ENCODE results near the gene CYB5B.

CYB5B gene

GRCh38 chr16:69448470-69449193 lies 24.2 kb downstream of the CYB5B start:
- ATAC-seq (no peak), DNase-seq (no peak)

GRCh38 chr16:69451166-69451565 lies 26.7 kb downstream of the CYB5B start:
- ATAC-seq, result no peak
- no peak for DNase-seq

GRCh38 chr16:69453936-69454335 lies 29.5 kb downstream of the CYB5B start:
- no peak for DNase-seq
- no peak for ATAC-seq

GRCh38 chr16:69463876-69464275 lies 39.5 kb downstream of the CYB5B start:
- no peak for ATAC-seq

GRCh38 chr16:69465083-69465721 lies 40.8 kb downstream of the CYB5B start:
- DNase-seq (no peak), ATAC-seq (peak; percentile 62)

More at GRCh38 chr16:69463876-69464275, 39.5 kb downstream of the CYB5B start:
- DNase-seq, result no peak

- no peak for ATAC-seq
- no peak for DNase-seq
Measured at GRCh38 chr16:69465881-69466280, 41.5 kb downstream of the CYB5B start.

- no peak for ATAC-seq
Measured at GRCh38 chr16:69466547-69466946, 42.1 kb downstream of the CYB5B start.

GRCh38 chr16:69467080-69467479 lies 42.7 kb downstream of the CYB5B start:
- ATAC-seq (no peak), DNase-seq (no peak)

More at GRCh38 chr16:69466547-69466946, 42.1 kb downstream of the CYB5B start:
- DNase-seq, result no peak

GRCh38 chr16:69467531-69468204 lies 43.2 kb downstream of the CYB5B start:
- DNase-seq, result no peak
- no peak for ATAC-seq

GRCh38 chr16:69469807-69470561 lies 45.6 kb downstream of the CYB5B start:
- DNase-seq, result peak; percentile 38
- ATAC-seq, result peak; percentile 78

- ATAC-seq, result peak; percentile 58
- peak; percentile 15 for DNase-seq
Measured at GRCh38 chr16:69471121-69471520, 46.7 kb downstream of the CYB5B start.

- ATAC-seq, result no peak
- DNase-seq, result no peak
Measured at GRCh38 chr16:69474408-69474807, 50.0 kb downstream of the CYB5B start.

GRCh38 chr16:69476920-69477443 lies 52.6 kb downstream of the CYB5B start:
- no peak for DNase-seq
- ATAC-seq, result no peak

- DNase-seq (no peak), ATAC-seq (no peak)
Measured at GRCh38 chr16:69477546-69477945, 53.1 kb downstream of the CYB5B start.

- no peak for ATAC-seq
Measured at GRCh38 chr16:69478685-69479084, 54.3 kb downstream of the CYB5B start.

GRCh38 chr16:69479775-69480174 lies 55.4 kb downstream of the CYB5B start:
- ATAC-seq (no peak), DNase-seq (no peak)

More at GRCh38 chr16:69478685-69479084, 54.3 kb downstream of the CYB5B start:
- DNase-seq, result no peak

GRCh38 chr16:69481901-69482341 lies 57.5 kb downstream of the CYB5B start:
- no peak for ATAC-seq
- no peak for DNase-seq

- DNase-seq, result no peak
- ATAC-seq, result no peak
Measured at GRCh38 chr16:69482410-69482991, 58.1 kb downstream of the CYB5B start.

- no peak for ATAC-seq
- DNase-seq, result no peak
Measured at GRCh38 chr16:69483611-69484010, 59.2 kb downstream of the CYB5B start.

- no peak for DNase-seq
- no peak for ATAC-seq
Measured at GRCh38 chr16:69485361-69485760, 60.9 kb downstream of the CYB5B start.

- ATAC-seq, result no peak
Measured at GRCh38 chr16:69485816-69486215, 61.4 kb downstream of the CYB5B start.

GRCh38 chr16:69486272-69486671 lies 61.9 kb downstream of the CYB5B start:
- ATAC-seq, result no peak
- DNase-seq, result no peak

More at GRCh38 chr16:69485816-69486215, 61.4 kb downstream of the CYB5B start:
- DNase-seq, result no peak
